CD4-positive, alpha-beta T cell treated with Interleukin-6 for 4 hours (primary cell): ENCODE results near the gene SPEF1.

Experiments used
- DNase-seq: peaks from one replicate; pipeline ENCODE4 v3.0.0-alpha.2; 2020; ENCODE audit warnings: mixed read lengths

The SPEF1 gene

DNA sequence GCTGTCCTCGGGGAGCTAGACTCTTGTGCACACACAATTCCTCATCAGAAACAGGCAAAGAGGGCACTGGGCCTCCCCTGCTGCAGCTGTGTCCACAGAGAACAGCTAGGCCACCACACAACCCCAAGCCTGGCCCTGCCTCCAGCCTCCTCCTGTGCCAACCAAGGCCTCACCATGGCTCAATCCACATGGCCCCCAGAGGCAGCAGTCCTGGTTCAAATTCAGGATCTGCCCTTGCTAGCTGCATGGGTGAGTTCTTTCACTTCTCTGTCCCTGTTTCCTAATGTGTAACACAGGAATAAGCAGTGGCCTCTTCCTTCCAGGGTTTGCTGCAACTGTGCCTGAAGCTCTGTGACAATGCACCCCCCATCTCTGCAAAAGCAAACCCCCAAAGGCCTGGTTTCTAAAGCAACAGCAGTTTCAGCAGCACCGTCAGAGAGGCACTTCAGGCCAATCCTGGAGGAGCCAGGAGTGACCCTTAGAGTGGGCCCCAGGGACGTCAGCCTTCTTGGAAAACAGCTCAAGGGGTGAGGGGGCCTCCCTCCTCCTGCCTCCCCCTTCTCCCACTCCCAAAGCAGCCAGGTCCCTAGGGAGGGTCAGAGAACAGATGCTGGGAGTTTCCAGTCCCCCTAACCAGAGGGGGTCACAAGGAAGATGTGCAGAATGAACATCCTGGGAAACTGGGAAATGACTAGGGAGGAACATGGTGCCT, 15.9 kb downstream of the SPEF1 start:
- DNase-seq = no peak

DNA sequence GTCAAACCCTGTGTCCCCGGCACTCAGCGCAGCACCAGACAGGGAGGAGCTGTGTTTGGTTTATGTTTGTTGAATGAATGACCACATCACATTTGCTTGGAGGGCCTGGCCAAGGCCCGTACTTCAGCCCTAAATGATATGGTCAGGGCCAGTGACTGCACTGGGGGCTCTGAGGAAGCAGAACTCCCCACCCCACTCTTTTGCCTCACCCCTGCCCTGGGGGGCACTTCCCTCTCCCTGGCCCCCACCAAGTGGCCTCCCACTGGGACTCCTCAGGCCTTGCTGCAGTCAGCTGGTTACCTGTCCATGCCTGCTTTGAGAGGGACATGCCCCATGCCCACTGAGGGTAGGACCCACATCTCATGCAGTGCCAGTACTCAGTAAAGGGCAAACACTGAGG, 16.6 kb downstream of the SPEF1 start:
- DNase-seq = no peak

DNA sequence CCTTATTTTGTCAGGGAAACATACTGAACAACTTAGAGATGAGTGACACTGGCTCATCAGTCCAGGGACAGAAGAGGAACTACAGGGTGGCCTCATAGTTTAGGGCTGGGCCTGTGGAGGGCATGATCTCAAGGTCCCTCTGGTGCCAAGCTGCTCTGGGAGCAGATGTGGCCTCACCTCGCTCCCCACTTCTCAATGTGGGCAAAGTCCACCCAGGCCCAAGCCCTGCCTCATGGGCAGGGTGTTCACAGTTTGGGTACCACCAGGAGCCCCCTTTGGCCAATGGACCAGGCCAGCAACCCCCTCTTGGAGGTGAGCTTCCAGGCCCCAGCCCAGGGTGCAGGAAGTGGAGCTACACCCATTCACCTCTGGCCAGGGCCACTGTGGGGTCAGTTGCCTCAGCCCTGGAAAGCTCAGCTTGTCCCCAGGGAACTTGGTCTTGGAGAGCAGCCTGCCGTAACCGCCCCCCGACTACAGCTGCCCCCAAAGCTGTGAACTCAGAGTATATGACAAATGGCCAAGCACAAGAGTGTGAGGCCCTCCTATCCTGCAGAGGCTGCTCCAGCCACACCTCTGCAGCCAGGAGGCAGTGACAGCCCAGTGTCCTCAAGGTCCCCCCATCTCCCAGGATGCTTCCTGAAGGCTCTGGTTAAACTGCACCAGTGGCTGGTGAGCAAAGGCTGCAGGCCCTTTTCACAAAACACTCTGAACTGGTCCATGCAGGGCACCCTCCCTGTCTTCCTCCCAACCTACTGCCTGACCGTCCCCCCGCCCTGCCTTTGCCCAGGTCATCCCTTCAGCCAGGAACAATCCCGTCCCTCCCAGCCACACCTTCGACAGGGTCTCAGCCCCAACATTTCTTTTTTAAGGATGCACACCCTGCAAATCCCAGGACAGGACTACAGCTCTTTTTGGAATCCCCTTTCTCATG, 17.3 kb downstream of the SPEF1 start:
- no peak for DNase-seq

DNA sequence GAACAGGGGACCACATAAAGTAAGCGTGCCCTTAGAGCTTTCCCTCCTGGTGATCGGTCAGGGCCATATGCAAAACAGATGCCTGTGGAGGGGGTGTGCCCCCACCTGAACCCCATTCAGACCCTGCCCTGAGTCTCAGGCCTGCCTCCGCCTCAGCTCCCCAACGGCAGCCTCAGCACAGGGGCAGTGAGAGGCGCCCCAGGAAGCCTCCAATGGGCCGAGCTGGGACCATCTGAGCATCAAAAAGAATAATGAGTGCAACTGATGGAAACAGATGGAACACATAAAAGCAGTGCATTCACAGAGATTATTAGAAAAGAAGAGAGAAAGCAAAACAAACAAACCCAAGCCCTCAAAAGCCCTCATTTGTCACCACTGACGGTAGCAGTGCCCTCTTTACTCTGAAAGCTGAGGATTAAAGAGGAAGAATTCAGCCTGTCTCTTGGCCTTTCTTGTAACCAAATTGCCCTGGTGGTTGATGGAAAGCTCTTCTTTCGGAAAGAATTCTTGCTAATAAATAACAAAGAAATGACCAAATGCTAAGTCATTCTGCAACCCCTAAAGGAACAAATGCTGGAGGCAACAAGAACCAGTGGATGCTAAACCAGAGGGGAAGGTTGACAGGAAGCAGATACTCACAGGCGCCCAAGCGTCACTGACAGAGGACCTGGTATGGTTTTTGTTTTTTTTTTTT, 20.4 kb downstream of the SPEF1 start:
- no peak for DNase-seq

DNA sequence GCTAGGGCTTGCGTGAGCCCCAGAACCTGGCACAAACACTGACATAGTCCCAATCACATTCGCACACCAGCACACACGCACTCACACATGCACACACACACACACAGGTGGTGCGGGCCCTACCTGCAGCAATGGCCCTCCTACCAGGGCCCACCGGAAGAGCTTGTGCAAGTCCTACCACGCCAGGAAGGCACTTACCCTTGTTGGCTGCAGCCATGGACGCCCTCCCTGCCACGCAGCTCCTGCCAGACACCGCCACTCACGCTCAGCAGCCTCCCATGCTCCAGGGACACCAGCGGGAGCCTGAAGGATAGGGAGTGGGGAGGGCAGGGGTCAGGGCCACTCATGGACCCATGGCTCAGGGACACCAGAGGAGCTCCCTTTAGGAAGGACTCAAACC, 21.4 kb downstream of the SPEF1 start:
- no peak for DNase-seq

DNA sequence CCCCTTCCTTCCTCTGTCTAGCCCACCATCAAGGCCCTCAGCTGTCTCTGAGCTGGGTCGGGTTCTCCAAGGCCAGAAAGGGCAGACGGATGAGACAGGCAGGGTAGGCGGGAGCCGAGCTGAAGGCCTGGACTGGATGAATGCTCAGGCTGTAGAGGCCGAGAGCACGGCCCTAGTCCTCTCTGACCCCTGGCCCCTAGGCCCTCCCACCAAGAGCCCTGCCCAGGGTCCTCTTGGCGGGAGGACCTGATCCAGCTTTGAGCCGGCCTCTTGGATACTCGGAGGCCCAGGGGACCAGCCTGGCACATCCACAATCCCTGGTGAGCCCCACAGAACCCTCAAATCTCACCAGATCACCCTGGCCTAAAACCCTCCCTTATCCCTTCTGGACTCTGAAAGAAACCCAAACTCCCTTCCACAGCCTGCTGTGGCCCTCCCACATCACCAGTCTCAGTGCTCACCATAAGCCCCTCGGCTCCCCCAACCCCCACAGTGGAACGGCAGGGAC, 21.9 kb downstream of the SPEF1 start:
- no peak for DNase-seq

DNA sequence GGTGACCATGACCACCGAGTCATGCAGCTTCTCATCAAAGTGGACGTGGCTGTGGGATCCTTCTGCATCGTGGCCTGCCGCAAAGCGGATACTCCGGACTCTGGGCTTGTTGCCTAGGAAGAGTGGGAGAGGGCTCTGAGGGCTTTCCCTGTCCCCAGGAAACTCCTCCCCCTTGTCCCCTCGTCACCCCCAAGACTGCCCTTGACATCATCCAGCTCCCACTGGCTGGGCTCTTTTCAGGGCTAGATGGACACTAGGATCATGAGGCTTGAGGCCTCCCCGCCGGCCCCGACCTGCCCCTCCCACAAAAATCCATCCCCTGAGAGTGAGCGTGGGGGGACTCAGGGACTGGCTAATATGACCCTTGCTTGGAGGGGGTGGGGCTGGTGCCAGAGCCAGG, 22.7 kb downstream of the SPEF1 start:
- DNase-seq = no peak

DNA sequence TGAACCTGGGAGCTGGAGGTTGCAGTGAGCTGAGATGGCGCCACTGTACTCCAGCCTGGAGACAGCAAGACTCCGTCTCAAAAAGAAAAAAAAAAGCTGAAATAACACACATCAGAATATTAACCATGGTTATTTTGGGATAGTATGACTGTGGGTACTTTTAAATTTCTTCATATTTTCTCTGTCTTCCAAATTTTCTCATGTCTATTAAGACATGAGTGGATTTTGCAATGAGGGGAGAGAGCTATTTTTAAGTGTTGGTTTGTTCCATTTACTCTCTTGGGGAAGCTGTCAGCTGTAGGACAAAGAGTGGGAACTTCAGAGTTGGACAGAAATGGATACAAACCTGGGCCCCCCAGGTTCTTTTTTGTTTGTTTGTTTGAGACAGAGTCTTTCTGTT, 24.0 kb downstream of the SPEF1 start:
- no peak for DNase-seq

DNA sequence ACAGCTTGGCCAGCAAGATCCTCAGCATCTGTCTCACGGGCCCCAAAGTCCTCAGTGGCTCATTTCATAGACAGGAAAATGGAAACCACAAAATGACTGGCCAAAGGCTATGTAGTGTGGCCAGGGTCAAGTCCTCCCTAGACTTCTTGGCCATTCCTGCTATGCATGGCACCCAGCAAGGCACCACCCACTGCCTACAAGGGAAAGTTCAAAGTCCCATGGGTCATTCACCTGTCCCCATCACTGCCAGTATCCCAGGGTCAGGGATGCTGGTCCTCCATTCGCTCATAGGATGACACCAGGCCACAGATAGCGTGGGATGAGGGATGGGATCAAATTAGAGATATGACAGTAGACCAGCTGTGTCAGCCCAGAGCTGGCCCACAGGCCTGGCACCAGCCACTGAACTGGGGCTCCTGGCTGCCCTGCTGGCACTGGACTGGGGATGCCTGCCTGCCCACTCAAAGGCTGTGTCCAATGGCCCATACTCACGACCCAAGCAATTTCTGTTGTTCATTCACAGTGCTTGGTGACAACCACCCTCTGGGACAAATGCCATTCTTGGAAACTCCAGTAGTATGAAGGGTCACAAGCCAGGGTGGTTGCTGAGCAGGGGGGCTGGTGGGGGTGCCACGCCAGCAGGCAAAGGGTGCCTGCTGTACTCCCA, 25.3 kb downstream of the SPEF1 start:
- DNase-seq = no peak

DNA sequence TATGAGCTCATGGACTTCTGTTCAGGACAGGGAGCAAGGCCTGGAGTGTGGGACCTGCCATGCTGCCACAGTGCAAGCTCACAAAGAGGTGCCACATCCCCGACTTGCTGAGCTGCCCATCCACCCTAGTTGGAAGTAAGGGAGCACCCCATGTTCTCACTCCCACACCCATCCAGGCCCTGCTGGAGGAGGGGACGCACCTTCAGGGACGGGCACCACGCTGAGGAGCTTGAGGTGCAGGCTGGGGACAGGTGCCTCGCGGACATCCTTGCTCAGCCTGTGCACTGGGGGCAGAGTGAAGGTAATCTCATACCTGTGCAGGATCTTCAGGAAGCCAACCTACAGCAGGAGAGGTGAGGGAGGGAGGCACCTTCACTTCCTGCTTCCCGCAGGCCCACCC, 26.0 kb downstream of the SPEF1 start:
- DNase-seq = no peak

DNA sequence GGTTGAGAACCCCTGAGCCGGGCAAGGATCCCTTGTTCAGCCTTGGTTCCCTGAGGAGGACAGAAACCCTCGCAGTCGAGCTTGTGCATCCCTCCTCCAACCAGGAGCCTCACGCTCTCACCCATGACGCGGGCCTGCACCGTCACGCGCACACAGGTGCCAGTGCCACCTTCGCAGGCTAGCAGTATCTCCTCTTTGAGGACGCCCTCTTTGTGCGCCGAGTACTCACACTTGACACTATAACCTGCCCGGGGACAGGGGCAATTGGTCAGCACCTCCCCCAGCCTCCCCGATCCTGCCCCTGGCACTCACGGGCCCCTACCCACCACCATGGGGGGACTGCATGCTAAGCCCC, 27.0 kb downstream of the SPEF1 start:
- DNase-seq = no peak

DNA sequence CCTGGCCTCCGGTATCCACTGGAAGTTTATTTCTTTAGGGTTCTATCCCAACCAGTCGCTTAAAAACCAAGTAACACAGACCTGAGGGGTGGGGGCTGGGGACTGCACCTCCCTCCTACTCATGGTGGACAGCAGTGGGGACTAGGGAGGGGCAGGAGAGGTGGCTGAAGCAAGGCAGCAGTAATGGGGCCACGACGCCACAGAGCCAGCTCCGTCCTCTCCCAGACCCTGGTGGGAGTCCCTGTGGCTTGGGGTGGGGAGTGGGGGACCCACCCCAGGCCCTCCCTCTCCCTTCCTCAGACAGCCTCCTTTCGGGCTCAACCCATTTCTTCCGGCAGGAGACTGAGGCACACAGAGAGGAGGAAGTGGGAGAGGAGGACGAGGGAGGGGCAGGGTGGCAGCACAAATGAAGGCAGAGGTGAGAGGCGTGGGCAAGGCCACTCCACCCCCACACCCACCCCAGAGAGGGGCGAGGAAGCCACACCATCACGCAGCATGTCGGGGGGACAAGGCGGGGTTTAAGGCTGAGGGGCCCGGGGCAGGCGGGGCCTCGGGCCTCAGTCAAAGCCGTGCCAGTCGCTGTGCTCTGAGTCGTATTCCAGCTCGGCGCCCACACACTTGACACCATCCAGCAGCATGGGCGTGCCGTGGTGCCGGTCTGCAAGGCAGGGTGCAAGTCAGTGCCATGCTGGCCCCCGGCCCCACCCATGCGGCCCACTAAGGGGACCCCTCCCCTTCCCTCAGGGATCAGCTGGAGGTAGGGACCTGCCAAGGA, 27.6 kb downstream of the SPEF1 start:
- no peak for DNase-seq

DNA sequence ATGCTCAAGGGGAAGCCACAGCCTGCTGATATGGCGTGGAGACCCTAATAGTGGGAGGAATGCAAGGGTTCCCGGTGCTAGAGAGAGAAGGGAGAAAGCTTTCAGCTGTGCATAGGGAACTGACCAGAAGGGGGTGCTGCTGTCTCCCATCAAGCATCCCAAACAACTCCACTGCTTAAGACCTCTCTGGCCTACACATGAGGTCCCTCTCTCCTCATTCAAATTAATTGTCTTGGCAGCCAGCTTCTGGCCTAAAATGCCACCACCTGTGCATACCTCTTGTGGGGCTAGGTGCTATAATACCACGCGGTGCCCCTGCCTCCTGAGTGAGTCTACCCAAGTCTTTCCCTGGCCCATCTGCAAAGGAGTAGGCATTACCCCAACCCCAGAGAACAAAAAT, 28.1 kb downstream of the SPEF1 start:
- peak; percentile 76 for DNase-seq

DNA sequence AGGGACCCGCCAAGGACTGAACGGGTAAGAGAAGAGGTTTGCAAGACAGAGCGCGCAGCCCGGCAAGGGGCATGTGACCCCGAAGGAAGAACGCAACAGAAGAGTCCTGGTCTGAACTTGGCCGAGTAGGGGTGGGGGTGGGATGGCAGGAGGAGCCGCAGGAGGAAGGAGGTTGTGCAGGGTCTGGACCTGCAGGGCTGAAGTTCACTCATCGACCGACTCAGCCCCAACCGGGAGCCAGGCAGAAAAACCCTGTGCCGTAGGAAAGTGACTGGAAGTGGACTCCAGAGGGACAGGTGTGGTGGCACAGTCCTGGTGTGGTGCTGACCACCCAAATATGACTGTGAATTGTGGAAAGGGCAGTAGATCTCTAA, 28.9 kb downstream of the SPEF1 start:
- no peak for DNase-seq

DNA sequence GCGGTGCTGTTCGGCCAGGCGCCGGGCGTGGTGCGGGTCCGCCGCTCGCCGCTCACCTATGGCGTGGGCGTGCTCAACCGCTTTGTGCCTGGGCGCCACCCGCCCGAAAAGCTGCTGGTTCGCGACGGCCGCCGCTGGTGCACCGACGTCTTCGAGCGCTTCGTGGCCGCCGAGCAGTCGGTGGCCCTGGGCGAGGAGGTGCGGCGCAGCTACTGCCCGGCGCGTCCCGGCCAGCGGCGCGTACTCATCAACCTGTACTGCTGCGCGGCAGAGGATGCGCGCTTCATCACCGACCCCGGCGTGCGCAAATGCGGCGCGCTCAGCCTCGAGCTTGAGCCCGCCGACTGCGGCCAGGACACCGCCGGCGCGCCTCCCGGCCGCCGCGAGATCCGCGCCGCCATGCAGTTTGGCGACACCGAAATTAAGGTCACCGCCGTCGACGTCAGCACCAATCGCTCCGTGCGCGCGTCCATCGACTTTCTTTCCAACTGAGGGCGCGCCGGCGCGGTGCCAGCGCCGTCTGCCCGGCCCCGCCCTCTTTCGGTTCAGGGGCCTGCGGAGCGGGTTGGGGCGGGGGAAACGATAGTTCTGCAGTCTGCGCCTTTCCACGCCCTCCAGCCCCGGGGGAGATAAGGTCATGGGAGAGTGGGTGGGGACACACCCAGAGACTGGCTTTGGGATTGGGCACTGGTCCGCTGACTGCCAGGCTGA, 29.4 kb downstream of the SPEF1 start:
- DNase-seq = peak; percentile 65

DNA sequence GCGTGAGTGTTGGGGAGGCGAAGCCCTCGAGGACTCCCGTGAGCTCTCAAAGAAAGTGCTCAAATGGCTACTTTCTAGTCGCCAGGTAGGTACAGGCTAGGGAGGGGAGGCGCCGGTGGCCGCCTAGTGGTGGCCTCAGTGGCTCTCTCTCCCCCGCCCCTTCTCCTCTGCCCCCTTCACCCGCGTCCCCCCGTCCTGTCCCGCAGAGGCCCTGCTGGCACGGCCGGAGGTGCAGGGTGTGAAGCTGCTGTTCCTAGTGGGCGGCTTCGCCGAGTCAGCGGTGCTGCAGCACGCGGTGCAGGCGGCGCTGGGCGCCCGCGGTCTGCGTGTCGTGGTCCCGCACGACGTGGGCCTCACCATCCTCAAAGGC, 30.0 kb downstream of the SPEF1 start:
- DNase-seq = no peak

DNA sequence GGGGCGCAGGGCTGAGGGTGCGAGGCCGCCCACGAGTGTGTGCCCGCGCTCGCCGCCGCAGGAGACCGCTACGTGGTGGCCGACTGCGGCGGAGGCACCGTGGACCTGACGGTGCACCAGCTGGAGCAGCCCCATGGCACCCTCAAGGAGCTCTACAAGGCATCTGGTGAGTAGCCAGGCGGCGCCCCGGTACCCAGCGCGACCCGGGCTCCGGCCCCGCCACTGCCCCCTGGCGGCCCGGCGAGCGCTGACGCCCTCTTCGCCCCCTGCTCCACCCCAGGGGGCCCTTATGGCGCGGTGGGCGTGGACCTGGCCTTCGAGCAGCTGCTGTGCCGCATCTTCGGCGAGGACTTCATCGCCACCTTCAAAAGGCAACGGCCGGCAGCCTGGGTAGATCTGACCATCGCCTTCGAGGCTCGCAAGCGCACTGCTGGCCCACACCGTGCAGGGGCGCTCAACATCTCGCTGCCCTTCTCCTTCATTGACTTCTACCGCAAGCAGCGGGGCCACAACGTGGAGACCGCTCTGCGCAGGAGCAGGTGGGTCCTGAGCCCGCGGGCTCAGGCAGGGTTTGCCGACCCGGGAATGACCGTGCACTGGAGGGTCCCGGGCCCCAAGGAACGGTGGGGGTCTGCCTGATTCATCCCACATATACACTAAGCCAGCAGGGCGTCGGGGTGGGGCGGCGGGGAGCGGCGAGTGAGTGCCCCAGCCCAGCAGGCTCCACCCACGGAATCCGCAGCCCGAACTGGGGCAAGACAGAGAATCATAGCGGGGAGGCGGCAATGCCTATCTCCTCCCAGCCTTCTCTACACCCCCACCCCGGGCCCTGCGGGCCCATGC, 31.3 kb downstream of the SPEF1 start:
- DNase-seq = peak; percentile 35

DNA sequence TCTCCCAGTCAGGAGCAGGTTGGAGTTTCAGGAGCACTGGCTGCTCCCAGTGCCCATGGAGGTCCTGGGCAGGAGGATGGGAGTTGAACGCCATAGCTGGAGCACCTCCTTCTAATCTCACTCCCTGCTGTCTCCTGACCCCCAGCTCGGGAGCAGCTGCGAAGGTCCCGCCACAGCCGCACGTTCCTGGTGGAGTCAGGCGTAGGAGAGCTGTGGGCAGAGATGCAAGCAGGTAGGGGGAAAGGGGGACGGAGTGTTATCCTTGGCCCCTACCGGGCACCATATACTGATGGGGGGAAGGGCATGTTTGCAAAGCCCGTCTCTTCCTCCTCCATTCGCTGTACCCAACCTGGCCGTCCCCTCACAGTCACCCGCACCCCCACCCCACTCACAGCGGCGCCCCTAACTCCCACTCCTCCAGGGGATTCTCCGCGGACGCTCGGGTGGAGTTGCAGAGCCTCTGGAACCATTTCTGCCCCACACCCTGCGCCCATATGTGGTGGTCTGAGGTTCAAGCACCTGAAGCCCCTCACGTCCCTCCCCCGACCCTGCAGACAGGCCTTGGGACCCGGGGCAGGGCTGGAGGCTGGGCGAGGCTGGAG, 32.1 kb downstream of the SPEF1 start:
- DNase-seq = no peak

DNA sequence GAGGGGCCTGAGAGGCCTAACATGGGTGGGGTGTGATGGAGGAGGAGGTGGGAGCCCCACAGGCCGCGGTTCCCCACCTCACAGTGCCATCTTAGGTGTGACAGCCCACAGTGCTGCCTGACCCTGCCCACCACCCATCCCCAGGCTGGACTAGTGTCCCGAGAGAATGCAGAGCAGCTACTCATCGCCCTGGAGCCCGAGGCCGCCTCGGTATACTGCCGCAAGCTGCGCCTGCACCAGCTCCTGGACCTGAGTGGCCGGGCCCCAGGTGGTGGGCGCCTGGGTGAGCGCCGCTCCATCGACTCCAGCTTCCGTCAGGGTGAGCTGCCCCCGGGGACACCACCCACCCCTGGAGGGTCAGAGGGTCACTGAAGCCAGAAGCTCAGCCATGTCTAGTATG, 33.2 kb downstream of the SPEF1 start:
- DNase-seq = no peak

DNA sequence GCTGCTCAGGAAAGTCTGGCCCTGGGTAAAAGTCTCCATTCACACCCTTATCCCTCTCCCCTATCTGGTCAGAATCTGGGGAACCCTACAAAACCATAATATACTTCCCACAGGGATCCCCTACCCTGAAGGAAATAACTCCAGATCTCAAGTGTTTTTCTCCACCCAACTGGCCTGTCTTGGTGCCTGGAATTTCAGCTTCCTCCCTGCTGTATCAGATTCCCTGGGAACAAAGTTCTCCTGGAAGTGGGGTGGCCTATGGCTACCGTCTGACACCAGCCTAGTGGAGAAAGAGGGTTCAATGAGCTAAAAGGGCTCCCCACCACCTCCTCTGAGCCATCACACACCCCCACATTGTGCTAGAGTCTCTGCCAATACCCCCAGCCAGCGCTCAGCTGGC, 33.8 kb downstream of the SPEF1 start:
- DNase-seq = no peak
